Myocyte (in vitro differentiated cells): ENCODE results near the gene DMKN. TPM values are rescaled to one million over a fixed set of nuclear protein-coding genes. Genes with fewer than 3 reads are reported as not detected.
"Not testable (repeated sequence)": the region's sequence is repeated elsewhere in the genome, so short reads cannot be mapped to it uniquely, and the experiment has no call there.

Experiments used
- DNase-seq: peaks from one replicate; pipeline ENCODE4 v3.0.0-alpha.2; 2012; ENCODE audit warnings: low read depth
- total RNA-seq: library from RNA; depleted of rRNA; stranded (reverse); fragments of >200 nt; gene quantifications from 2 replicates; pipeline ENCODE4 v1.2.3, GENCODE V29; 2014

DMKN gene
- total RNA-seq, 1 donor from 2014 or later = 3.0 TPM

- no peak for DNase-seq
These were observed 12.8 kb downstream of the DMKN start for GRCh38 chr19:35500611-35501010.

- no peak for DNase-seq
These were observed 14.4 kb downstream of the DMKN start for GRCh38 chr19:35498984-35499527.

GRCh38 chr19:35498220-35498619 is 15.2 kb downstream of the DMKN start:
- DNase-seq = no peak

- no peak for DNase-seq
These were observed 16.0 kb downstream of the DMKN start for GRCh38 chr19:35497406-35497805.

- DNase-seq = peak; percentile 57
These were observed 18.1 kb downstream of the DMKN start for GRCh38 chr19:35495107-35496064.

- DNase-seq = no peak
These were observed 19.5 kb downstream of the DMKN start for GRCh38 chr19:35493971-35494370.

GRCh38 chr19:35491836-35492360 is 21.6 kb downstream of the DMKN start:
- DNase-seq = no peak

GRCh38 chr19:35490364-35490763 is 23.1 kb downstream of the DMKN start, which contains the start of gene KRTDAP:
KRTDAP (minus strand) TSS chr19:35490464; CDS start chr19:35490442, 22 bp downstream.
- no peak for DNase-seq

GRCh38 chr19:35488677-35489076 is 24.8 kb downstream of the DMKN start:
- DNase-seq = no peak

GRCh38 chr19:35487656-35488182 is 25.7 kb downstream of the DMKN start:
- no peak for DNase-seq

- no peak for DNase-seq
These were observed 27.2 kb downstream of the DMKN start for GRCh38 chr19:35486268-35486708.

- no peak for DNase-seq
These were observed 29.0 kb downstream of the DMKN start for GRCh38 chr19:35484252-35485036.

- no peak for DNase-seq
These were observed 30.4 kb downstream of the DMKN start for GRCh38 chr19:35483089-35483488.

- DNase-seq = no peak
These were observed 34.4 kb downstream of the DMKN start for GRCh38 chr19:35478794-35479677.

- no peak for DNase-seq
These were observed 37.3 kb downstream of the DMKN start for GRCh38 chr19:35476149-35476548.

- not testable (repeated sequence) for DNase-seq
These were observed 38.9 kb downstream of the DMKN start for GRCh38 chr19:35474594-35474993.

- DNase-seq = no peak
These were observed 39.3 kb downstream of the DMKN start for GRCh38 chr19:35474104-35474503.

GRCh38 chr19:35471946-35472345 is 41.5 kb downstream of the DMKN start:
- no peak for DNase-seq

- not testable (repeated sequence) for DNase-seq
These were observed 42.4 kb downstream of the DMKN start for GRCh38 chr19:35471075-35471474.

GRCh38 chr19:35470128-35470527 is 43.3 kb downstream of the DMKN start:
- DNase-seq = no peak
